COR-L47 (cell line): ENCODE data around the gene SLC4A4.

Source experiments
- DNase-seq: peaks from one replicate; lab custom pipeline; 2025; lab: John Stamatoyannopoulos, UW

The SLC4A4 gene

DNA sequence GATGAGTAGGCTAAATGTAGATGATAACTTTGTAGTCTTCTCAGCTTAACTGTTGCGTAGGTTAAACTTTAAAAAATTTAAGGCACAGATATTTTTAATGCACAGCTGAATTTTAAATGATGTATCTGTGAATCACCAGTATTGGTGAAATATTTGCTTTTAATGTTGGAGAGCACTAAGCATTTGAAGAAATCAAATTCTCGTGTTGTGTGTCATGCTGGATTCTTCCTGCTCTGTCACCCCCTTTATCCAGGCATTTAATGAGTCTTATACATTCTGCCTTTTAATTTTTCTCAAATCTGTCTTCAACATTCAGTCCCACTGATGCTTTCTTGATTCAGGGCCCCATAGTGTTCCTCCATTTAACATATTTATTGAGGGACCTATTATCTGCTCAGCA is 76.7 kb downstream of the SLC4A4 start:
- no peak for DNase-seq

DNA sequence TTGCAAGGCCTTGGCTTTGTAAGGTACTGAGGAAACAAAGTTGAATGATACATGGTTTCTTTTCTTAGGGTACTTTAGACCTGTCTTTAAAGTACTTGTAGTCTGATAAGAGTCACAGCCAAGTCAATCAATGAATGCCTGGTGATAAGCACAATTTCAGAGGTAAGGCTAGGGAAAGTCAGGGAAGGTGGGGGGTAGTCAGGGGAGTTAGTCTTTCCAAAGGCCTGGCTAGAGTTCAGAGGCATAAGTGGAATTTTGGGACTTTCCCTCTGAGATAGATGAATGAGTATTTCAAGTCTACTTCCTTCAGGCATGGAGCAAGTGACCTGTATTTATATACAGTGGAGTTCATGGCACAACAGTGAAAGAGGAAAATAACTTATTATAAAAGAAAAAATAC is 78.3 kb downstream of the SLC4A4 start:
- no peak for DNase-seq

DNA sequence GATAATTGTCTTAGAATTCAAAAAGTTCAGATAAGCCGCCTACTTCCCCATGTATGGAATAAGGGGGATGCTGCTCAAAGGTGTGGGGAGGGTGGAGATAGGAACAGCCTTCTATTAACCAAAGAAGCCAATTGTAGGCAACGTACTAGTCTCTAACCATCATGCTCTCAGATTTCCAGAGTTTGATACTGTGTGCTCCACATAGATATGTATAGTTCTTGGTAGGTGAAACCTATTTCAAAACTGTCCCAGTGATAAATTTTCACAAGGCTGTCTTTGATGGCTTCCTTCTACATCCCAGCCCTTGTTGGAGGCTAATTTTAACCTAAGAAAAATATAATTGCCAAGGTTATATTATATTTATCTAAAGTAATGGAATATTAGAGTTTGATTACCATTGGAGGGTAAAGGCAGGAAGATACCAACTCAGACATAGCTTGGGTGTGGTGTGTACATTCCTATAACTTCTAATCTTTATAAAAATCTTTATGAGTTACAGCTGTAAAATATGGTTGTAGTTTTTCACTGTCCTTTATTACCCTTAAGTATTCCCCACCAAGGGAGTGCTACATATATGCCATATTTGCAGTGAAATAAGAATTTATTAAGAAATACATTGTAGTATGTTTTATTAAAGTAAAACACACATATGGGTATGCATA is 87.7 kb downstream of the SLC4A4 start:
- DNase-seq: no peak

DNA sequence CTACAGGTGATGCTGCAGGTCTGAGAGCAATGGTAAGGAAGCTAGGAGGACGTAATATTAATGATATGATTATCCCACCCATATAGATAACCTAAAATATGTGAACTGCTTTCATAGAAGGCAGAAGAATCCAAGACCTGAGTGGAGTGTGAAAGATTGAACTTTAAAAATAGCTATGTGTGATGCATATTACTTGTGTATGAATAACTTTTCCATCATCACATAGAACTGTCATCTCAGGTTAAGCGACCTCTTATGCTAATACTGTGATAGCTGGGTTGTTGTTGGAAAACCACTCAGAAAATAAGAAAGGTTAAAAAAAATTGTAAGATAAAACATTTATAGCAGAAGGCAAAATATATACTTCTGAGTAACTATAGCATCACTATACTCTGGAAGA is 90.3 kb downstream of the SLC4A4 start:
- DNase-seq: no peak

DNA sequence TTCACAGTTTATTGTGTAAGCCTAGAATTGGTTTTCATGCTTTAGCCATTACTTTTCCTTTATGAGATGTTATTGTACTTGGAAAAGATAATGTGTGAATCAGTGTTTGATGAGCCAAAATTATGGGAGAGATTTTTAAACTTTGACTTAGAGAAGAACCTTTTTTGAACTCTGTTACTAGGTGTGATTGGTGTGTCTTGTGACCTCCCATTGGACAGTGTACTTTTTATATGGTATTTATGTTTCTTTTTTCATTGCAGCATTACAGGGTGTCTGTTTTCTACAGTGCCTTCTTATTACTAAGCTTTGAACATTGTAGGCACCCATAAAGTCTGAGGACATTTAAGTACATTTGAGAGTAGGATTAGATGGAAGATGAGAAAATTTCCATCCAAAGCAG is 91.1 kb downstream of the SLC4A4 start:
- no peak for DNase-seq

DNA sequence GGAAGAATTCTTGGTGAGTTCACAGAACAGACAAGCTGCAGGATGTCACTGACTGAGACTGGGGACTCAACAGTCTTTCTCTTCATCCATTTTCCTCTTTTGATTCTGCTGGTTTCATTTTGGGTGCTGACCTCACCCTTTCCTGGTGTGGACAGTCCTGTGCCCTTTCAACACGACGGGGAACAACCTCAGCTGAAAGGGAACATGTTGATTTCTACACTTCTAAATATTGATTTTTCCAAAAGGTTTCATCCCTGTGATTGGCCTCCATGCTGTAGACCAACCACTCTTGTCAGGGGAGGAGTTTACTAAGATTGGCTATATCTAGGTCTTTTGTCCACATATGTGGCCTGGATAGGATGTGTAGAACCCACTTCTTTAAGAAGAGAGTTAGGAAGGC is 91.8 kb downstream of the SLC4A4 start:
- DNase-seq: no peak

DNA sequence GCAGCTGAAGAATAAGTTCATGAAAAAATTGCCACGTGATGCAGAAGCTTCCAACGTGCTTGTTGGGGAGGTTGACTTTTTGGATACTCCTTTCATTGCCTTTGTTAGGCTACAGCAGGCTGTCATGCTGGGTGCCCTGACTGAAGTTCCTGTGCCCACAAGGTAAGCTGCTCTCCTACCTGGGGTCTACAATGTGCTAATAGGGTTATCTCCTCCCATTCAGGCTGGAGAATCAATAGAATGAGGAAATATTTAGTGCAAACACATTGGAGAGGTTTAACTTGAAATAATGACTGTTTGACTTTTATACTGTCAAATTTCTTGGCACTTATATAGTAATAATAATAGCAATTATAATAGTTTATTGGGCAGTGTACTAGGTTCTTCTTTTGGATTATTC is 101.8 kb downstream of the SLC4A4 start:
- DNase-seq: no peak

DNA sequence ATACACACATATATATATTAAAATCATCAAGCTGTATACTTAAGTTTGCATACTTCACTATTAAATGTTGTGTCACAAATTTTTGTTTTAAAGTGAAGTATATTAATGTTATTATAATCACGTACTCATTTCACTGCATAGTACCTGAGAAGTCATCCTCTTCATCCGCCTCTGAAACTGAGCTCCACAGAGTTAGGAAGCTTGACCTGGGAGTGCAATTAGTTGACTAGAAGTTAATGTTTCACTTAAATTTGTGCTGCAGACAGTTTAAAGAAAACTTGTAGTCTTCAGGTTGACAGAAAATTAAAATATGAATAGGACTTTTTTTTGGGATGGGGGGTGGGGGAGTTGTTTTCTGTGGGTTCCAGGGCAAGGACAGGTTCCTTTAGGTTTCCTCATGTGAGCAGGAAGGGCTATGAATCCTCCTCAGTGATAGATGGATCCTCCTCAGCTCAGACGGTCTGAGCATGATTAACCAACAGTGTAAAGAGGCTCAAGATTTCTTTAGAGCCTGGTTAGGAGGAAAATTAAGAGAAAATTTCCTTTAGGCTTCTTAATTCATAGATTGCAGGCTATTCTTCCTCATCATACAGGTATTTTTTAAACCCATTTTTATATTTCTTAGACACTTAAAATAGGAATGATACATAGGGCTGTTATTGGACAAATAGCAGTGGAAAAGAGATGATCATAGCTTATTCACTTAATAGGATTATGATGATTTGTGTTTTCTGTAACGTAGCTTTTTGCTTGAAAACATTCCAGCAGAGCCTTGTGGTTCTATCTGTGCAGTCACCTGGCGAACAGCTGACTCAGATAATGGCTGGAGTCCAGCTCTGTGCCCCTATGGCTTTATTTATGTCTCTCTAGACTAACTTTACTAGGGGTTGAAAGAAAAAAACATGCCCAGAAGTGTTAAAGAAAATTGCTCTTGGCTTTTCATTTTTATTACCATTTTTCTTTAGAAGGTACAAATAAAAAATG is 102.7 kb downstream of the SLC4A4 start:
- no peak for DNase-seq

DNA sequence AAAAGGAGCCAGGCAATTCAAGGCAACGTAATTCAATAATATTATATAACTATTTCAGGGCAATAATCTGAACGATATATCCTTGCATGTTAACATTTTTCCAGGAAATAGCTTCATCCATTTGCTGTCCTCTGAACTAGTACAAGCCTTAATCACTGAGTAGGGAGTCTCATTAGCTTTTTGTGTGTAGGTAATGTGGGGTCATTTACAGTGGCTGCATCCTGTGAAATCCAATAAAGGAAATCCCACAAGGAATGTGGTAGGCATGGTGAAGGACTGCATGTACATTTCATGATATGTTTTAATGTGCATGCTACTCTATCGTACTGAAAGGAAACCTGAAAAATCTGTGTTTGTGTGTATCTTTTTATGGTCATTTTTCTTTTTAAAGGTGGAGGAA is 103.5 kb downstream of the SLC4A4 start:
- no peak for DNase-seq

DNA sequence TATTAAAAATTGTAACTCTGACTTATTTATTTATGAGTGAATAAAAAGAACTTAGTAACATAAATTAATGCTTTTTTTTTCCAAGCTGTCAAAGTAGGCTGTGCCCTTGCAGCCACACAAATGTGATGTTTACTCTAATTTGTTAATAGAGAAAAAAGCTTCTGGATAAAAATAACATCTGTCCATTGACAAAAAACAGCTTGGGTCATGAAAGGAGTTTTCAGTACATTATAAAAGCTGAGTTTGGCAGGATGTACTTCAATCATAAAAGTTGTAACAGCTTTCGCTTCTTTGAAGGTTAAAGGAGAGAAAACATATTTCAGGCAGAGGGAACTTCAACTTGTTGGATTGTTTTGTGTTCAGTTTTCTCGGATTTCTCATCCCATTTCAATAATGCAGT is 105.6 kb downstream of the SLC4A4 start:
- DNase-seq: no peak

DNA sequence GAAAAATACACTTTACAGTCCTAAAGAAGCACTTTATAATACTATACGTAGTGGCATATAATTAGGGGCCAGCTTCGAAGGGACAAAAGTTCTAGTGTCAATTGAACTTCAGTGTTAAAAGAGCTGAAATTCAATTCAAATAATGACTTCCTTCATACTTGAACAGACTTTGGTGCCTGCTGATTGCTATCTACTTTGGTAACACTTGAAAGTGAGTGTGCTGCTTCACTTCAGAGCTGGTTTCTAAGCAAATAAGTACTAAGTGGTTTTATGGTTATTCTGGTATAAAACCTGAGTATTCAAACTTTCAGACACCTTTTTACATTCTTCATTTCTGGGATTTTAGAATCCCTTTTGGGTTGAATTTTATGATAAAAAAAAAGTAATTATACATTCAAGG is 107.0 kb downstream of the SLC4A4 start:
- DNase-seq: no peak

DNA sequence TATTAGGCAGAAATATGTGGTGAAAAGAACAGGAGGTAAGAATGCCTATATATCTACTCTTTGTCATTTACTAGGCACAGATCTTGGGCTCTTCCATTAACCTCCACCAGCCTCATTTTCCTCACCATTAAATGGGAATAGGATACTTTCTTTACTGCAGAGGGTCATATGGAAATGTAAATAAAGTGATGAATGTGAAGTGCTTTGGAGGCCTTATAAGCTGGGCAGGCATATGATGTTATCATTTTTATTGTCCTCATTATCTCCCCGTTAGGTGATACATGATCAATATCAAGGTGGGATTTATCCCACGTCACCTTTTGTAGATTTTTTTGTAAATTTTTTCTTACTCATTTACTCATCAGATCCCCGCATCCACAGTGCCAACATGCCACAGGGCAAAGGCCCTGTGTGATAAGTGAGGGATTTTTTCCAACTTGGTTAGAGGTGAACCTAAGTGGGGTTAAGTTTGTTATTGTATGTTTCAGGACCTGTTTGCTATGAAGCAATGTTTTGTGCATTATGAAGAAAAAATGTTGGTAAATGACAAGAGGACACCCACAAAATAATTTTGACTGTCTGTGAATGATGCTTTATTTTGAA is 107.8 kb downstream of the SLC4A4 start:
- no peak for DNase-seq

DNA sequence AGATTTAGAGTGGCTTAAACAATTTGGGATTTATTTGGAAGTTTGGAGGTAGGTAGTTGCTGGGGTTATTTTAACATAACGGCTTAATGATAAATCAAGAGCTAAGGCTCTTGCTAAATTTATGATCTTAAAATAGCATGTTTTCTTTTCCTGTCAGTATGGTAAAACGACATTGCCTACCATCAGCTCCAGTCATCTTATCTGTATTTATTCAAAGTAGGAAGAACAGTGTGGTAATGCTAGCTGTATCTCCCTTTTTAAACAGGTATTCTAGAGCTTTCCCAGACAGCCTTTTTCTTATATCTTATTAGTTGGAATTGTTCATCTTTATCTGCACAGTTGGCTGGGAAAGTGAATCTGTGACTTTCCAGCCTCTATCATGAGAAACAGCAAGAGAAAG is 110.2 kb downstream of the SLC4A4 start:
- DNase-seq: no peak

DNA sequence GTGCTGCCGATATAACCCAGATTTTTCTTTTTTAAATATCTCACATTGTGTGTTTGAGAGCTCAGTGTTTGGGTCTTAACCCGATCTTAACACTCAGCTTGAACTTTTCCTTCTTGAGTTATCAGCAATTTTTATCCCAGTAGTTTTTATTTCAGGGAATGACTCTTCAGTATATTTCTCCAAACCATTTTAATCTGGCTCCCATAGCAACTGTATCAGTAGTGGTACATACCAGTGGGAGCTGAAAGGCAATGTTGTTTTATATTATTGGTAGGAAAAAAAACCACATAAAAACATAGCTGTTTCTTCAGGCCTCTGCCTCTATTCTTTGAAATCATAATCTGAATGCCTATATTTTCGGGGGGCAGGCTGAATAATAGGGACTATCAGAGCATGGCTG is 111.1 kb downstream of the SLC4A4 start:
- DNase-seq: no peak

DNA sequence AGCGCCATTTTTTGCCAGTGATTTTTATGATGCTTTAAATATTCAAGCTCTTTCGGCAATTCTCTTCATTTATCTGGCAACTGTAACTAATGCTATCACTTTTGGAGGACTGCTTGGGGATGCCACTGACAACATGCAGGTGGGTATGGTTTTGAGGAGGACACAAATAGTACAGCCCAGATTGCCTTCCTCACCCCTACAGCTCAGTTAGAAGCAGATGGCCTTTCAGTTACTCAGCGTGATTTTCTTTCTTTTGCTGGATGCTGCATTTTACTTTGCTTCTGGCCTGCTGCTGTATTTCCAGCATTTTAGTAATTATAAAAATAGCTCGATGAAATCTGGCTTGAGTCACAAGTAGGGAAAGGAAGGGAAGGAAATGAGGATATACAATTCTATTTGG is 114.7 kb downstream of the SLC4A4 start:
- DNase-seq: peak; percentile 19

DNA sequence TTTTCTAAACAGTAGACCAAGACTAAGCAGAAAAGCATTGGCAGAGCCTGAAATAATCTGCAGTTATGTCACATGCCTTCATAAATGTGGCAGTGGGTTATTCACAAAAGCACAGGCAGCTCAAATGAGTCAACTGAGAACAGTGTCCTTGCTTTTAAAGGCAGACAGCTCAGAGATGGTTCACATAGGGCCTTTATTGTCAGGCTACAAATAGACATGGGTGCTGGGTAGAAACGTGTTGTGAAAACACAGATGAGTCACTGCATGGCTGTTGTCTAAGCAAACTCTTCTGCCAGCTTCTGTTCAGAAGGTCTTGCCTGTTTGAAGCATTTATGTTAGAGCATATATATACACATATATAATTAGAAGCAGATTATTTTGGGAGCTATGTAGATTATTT is 118.0 kb downstream of the SLC4A4 start:
- peak; percentile 23 for DNase-seq

DNA sequence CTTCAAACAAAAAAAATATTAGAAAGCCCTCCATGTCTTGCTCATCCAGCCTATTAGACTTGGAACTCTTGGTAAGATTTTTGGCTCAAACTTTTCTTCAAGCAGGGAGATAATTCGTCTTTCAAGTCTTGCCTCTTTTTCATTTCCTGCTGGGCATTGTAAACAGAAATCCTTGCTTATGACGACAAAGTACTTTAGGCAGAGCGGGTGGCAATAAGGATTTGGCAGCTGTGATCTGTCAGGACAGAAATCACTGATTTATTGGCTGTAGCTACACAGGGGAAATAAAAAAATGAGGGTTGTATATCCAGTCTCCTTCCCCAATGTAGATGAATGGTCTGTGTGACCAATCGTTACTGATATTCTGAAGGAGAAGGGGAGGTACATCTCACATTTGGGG is 121.6 kb downstream of the SLC4A4 start:
- peak; percentile 8 for DNase-seq

DNA sequence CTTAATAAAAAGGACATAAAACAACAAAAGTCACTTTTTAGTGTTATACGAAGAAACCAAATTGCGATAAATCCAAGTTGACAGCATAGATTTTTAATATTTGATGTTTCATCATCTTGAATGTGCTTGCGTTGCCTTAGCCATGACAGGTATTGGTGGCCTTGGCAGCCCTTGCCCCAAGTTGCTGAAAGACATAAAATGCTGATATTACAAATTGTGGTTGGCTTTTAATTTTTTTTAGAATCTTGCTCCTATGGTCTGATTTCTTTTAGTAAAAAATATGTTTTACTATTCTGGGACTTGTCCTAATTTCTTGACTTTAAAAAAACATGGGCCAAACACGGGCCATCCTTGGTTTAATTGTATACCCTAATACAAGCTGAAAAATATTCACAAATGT is 122.6 kb downstream of the SLC4A4 start:
- DNase-seq: no peak

DNA sequence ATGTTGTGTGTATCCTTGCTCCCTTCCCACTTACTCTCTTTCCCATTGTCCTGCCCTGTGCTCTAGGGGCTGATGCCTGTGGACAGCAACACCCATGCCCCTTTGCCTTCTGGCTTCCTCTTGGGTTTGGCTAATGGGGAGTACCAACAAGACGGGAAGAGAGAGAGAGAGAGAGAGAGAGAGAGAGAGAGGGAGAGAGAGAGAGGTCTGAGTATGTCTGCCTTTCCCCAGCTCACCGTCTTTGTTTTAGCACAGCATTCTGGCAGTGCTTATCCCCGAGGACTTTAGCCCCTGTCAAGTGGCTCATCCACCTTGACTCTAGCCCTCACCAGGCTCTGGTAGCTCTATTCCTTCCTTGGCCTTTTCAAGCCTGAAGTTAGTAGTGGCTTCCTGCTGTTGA is 128.0 kb downstream of the SLC4A4 start:
- DNase-seq: no peak

DNA sequence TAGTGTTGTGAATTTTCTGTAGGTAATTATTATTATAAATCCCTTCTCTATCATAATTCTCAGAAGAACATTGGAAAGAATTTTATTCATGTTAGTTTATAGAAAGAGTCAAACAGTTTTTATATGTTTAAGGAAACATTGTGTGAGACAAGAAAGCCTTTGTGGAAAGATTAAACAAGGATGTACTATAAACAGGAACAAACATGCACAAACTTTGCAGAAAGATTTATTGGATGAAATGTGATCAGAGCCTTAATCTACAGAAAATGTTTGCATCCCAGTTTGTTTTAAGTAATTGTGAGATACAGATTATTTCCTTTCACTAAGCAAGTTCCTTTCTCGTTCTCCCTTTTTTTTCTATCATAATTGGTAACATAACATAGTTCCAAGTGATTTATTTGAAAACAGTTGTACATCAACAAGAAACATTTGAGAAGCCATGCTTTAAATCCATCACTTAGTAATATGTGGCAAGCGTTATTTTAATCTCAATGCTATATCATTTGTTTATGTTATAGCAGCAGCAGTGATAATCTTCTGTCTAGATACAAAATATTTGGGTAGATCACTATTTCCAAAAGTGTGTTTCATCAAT is 129.4 kb downstream of the SLC4A4 start:
- no peak for DNase-seq

DNA sequence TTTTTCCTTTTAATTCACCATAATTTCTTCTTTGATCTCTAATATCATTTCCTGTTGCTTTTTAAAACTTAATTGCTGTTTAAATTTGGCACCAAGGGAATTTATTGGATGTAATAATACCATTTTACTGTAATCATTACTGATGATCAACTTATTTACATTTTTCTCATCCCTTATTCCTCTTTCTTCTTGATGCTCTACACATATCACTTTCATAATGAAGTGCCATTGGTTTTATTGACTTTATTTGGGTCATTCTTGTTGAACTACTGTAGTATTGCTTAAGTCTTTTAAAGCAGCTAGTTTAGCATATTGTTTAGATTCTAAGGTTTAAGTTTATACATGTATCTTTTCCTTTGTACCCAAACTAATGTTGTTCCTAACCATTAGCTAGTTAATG is 130.7 kb downstream of the SLC4A4 start:
- no peak for DNase-seq

DNA sequence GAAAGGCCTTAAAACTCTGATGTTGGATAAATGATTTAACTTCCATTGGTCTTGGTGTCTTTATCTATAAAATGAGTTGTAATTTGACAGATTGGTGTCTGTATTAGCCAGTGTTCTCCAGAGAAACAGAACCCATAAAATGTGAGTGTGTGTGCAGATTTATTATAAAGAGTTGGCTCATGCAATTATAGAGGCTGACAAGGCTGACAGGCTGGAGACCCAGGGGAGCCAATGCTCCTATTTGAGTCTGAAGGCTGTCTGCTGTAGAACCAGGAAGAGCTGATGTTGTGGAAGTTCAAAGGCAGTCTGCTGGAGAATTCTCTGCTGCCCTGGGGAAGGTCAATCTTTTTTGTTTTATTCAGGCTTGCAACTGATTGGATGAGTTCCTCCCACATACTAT is 131.7 kb downstream of the SLC4A4 start:
- DNase-seq: no peak

DNA sequence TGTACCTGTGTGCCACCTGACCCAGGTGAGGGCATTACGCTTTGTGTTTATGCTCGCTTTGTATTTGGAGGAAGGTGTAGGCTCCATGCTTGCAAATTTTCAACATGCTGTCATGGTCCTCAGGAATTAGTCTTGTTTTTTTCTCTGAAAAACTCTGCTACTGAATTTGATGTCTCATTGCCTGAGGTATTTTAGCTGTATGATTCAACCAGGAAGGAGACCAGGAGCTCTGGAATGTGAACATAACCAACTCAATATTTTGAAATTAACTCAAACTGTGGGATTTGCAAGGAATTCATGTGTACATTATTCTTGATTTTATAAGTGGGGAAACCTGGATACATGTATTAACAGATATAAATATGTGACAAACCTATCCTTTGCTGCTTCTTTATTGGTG is 134.1 kb downstream of the SLC4A4 start:
- no peak for DNase-seq
